Transverse colon (tissue), 4 donors: ENCODE results near the gene RNF26. TPM values are rescaled to one million over a fixed set of nuclear protein-coding genes. Genes with fewer than 3 reads are reported as not detected.

Source experiments
- DNase-seq: peaks from one replicate; pipeline ENCODE4 v3.0.0-alpha.2; 2019
- H3K27ac ChIP-seq, 4 donors: fragments of 200-600 bp; sonication (generic); 2 replicates each; pipeline ENCODE4 v1.5.1; 2016 to 2018; ENCODE audit warnings: inconsistent platforms in 4 of 4
- H3K27me3 ChIP-seq: fragments of 200-600 bp; sonication (generic); 2 replicates; pipeline ENCODE4 v1.5.1; 2017; ENCODE audit warnings: inconsistent platforms
- H3K36me3 ChIP-seq, 4 donors: fragments of 200-600 bp; sonication (generic); 2 replicates each; pipeline ENCODE4 v1.5.1; 2017 to 2019; ENCODE audit warnings: inconsistent platforms in 4 of 4
- H3K4me1 ChIP-seq, 4 donors: fragments of 200-600 bp; sonication (generic); 2 replicates each; pipeline ENCODE4 v1.5.1; 2017 to 2020; ENCODE audit warnings: inconsistent platforms in 4 of 4
- H3K4me3 ChIP-seq, 4 donors: fragments of 200-600 bp; sonication (generic); 1 replicate in 1 of 4; 2 replicates in 3 of 4; pipeline versions ENCODE4 v1.5.1 to v1.6.1; 2017 to 2019; ENCODE audit warnings: inconsistent platforms in 4 of 4
- H3K9me3 ChIP-seq, 2 donors: fragments of 200-600 bp; sonication (generic); 2 replicates each; pipeline ENCODE4 v1.5.1; 2017 to 2019; ENCODE audit warnings: inconsistent platforms in 2 of 2
- EP300 ChIP-seq: sonication (generic); formaldehyde crosslinking; IDR thresholded peaks from one replicate; pipeline ENCODE4 v1.6.1; 2017; ENCODE audit warnings: antibody characterized with exemption, low read depth
- POLR2A ChIP-seq: fragments of 450-650 bp; IDR thresholded peaks from one replicate; pipeline ENCODE4 v1.6.1; 2016; ENCODE audit warnings: antibody characterized with exemption, mild to moderate bottlenecking, moderate library complexity
- POLR2AphosphoS5 ChIP-seq, 3 donors: sonication (generic); formaldehyde crosslinking; IDR thresholded peaks; one replicate each; pipeline ENCODE4 v1.6.1; 2016; ENCODE audit warnings: antibody characterized with exemption in 3 of 3
- WGBS, 2 donors: methylation state at CpG; one replicate each; pipeline ENCODE4 v1.1.5; 2018; ENCODE audit warnings: low coverage in 1 of 2; 5-methylcytosine and 5-hydroxymethylcytosine counted together
- in situ Hi-C, 4 donors: fragments of 200-750 bp; cut with MboI; loops; one replicate each; pipeline versions ENCODE4 v1.15.0 to v1.15.1; 2017; ENCODE audit warnings: low sequenced_read_pairs in 3 of 4, low pct_ligation_motif_present in 1 of 4, low pct_unique_long_range_greater_than_20kb in 1 of 4
- intact Hi-C: fragments of 100-400 bp; cut with DNase I; formaldehyde crosslinking; loops from one replicate; pipeline ENCODE4 v1.15.1; 2023; ENCODE audit warnings: low total_unique reads
- total RNA-seq, 4 donors: library from RNA; depleted of rRNA; stranded (reverse); fragments of >200 nt; gene quantifications; one replicate each; pipeline ENCODE4 v1.1.0, GENCODE V29; 2016
- TF ChIP-seq, protein P1 (sequence below), 5 experiments: fragments of 200-600 bp in 3 of 5; fragments of 450-650 bp in 2 of 5; sonication (generic) in 3 of 5; IDR thresholded peaks; 1 replicate in 2 of 5; 2 replicates in 3 of 5; pipeline ENCODE4 v1.5.1; 2016 to 2017; ENCODE audit warnings: antibody characterized with exemption in 5 of 5, inconsistent platforms in 3 of 5, mild to moderate bottlenecking in 2 of 5, moderate library complexity in 1 of 5

The RNF26 gene
- total RNA-seq, 4 donors from 2014 or later = 10.0 to 27.3 (median 13.9) TPM

DNA sequence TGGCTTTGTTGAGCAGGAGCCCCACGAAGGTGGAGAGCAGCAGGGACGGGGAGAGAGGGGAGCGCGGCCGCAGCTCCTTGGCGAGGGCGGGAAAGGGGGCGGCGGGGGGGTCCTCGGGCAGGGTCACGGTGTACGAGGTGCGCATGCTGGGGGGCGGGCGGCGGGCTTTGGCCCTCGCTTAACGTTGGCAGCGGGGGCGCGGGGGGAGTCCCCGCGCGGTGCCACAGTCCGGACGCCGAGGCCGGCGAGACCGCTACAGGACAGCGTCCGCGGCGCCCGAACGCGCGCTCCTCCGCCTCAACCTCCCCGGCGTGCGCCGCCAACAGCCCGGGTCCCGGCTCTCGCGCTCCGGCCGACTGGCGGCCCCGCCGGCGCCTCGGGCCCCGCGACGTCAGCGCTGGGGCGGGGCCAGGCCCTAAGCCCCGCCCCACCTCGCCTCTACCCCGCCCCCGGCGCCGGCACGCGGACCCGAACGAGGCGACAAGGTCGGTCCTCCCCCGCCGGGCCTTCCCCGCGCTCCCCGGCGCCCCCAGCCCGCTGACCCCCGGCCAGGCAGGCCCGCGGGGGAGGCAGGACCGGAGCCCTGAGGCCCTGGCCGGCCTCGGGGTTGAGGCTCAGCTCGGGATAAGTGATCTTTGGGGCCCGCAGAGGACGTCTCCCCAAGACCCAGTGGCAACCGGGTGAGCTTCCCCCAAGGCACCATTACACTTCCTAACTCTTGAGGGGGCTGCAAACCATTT is 29.7 kb downstream of the RNF26 start:
- peaks cover 43 to 77% (median 67%) of the 10 kb centered on the region in 4 donors for H3K4me1 ChIP-seq
- peak in 1 of 3 donors; percentile 46 for TF ChIP-seq POLR2AphosphoS5 (IDR thresholded peaks at IDR 0.05)
- no peak for TF ChIP-seq POLR2A
- TF ChIP-seq, protein P1, sequence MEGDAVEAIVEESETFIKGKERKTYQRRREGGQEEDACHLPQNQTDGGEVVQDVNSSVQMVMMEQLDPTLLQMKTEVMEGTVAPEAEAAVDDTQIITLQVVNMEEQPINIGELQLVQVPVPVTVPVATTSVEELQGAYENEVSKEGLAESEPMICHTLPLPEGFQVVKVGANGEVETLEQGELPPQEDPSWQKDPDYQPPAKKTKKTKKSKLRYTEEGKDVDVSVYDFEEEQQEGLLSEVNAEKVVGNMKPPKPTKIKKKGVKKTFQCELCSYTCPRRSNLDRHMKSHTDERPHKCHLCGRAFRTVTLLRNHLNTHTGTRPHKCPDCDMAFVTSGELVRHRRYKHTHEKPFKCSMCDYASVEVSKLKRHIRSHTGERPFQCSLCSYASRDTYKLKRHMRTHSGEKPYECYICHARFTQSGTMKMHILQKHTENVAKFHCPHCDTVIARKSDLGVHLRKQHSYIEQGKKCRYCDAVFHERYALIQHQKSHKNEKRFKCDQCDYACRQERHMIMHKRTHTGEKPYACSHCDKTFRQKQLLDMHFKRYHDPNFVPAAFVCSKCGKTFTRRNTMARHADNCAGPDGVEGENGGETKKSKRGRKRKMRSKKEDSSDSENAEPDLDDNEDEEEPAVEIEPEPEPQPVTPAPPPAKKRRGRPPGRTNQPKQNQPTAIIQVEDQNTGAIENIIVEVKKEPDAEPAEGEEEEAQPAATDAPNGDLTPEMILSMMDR (IDR thresholded peaks at IDR 0.05) = no peak
- no peak for TF ChIP-seq EP300
- no peaks in the 10 kb centered on the region for H3K36me3 ChIP-seq
- H3K9me3 ChIP-seq = no peaks in the 10 kb centered on the region
- in situ Hi-C loops = no loop called here
- H3K27me3 ChIP-seq = peaks cover 14% of the 10 kb centered on the region
- H3K27ac ChIP-seq = peak overlapping the region; percentile 80 to 88 (median 86)
- peak; percentile 68 for DNase-seq
- intact Hi-C loops = no loop called here
- WGBS, 2 donors = 6% methylated on average over 50 of the region's 88 CpGs; no CpG with 5 or more reads in 1 of the 2 donors
- peak overlapping the region; percentile 40 to 61 (median 46) for H3K4me3 ChIP-seq

DNA sequence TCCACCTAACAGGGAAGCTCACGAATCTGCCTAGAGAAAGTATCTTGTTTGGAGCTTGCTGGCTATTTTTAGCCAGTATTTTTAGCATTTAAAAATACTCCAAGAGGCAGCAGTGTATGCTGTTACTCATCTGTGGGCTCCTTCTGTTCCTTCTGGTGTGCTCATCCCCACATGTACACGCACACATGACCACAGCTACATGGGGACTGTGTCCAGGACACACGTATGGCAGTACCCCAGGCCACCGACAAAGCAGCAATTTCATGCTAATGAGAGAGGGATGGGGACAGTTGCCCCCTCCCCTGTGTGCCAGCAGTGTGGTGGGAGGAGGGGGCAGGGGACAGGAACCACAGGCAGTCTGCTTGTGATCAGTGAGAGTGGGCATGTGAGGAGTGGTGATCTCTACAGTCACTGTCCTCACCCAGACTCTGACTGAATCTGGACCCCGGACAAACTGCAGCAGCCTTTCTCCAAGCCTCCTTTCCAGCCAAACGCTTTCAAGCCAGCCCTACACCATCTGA is 30.8 kb downstream of the RNF26 start:
- H3K9me3 ChIP-seq = no peaks in the 10 kb centered on the region
- H3K4me1 ChIP-seq = peaks cover 51 to 87% (median 78%) of the 10 kb centered on the region in 4 donors
- no peak for DNase-seq
- in situ Hi-C loops (no loop called here), intact Hi-C loops (no loop called here)
- 66% methylated on average over 6 of the region's 6 CpGs; no CpG with 5 or more reads in 1 of the 2 donors for whole genome bisulfite sequencing, 2 donors
- no peaks in the 10 kb centered on the region for H3K36me3 ChIP-seq
- no peak overlapping the region for H3K4me3 ChIP-seq
- no peak for TF ChIP-seq EP300
- TF ChIP-seq POLR2A = no peak
- no peak for TF ChIP-seq POLR2AphosphoS5 (IDR thresholded peaks at IDR 0.05)
- TF ChIP-seq, protein P1 (IDR thresholded peaks at IDR 0.05) = no peak
- H3K27me3 ChIP-seq = peaks cover 14% of the 10 kb centered on the region
- H3K27ac ChIP-seq = peak overlapping the region; percentile 80 to 88 (median 86)

DNA sequence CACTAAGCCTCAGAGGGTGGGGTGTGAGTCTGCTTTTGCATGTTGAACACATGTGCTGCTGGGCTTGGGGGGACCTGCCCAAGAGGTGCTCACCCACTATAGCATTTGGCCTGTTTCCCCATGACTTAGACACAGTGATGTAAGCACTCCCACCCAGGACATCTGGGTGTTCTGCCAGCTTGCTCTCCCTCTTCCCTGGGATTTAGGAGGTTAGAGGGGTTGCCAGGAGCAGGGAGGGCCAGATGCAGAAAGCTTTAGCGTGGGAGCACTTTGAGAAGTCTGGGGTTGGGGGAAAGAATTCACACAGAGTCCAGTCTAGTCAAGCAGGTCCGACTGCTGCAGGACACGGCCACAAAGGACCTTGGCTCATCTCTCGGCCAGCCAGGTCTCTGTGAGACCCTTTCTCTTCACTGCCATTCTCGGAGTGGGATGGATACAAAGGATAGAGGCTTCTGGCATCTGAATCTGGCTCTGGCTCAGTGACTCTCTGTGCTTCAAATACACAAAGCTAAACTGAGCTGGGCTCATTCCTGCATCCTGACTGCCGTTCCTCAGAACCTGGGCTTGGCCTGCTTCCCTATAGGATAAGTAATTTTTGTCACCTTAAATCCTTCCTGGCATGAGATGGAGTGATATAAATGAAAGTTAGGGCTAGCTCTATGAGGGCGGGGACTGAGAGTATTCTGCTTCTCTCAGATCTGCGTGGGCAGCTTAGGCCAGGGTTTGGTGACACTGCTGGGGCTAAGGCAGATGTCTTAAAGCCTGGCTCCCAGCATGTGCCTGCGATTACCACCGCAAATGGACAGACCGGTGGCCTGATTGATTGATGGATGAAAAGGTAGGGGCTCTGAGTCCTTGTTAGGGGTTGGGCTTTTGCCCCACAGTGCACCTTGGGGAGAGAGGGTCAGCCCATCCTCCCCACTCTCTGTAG is 32.6 kb downstream of the RNF26 start:
- Histone ChIP-seq H3K27ac (peak overlapping the region; percentile 80 to 88 (median 86)), H3K36me3 (no peaks in the 10 kb centered on the region), H3K27me3 (peaks cover 14% of the 10 kb centered on the region), H3K4me3 (no peak overlapping the region), H3K4me1 (peaks cover 47 to 88% (median 83%) of the 10 kb centered on the region in 4 donors), H3K9me3 (no peaks in the 10 kb centered on the region)
- no peak for DNase-seq
- WGBS, 2 donors = 77 to 96% methylated on average over 4 to 11 of the region's 11 CpGs
- in situ Hi-C loops = no loop called here
- no peak for TF ChIP-seq POLR2AphosphoS5 (IDR thresholded peaks at IDR 0.05)
- TF ChIP-seq POLR2A = no peak
- TF ChIP-seq EP300 = no peak
- intact Hi-C loops = no loop called here

DNA sequence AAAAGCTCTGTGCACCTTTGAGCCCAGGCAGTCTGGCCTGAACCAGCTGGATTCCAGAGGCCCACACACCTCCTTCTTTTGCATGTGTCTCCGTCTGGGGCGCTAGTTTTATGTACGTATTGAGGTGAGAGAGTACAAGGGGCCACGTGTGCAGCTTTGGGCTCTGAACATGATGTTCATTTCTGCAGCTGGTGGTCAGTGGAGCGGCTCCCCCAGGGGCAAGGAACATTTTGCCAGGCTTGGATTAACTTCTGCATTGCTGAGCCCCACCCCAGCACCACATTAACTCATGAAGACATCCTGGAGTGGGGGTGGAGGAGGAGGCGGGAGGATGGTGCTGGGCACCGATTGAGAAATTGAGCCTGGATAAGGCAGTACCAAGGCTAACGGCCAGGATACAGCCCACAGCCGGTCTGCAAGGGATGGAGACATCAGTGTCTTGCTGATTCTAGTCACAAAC is 33.4 kb downstream of the RNF26 start:
- intact Hi-C loops (no loop called here), in situ Hi-C loops (no loop called here)
- H3K36me3 ChIP-seq = no peaks in the 10 kb centered on the region
- no peaks in the 10 kb centered on the region for H3K9me3 ChIP-seq
- TF ChIP-seq EP300 = no peak
- TF ChIP-seq, protein P1 (IDR thresholded peaks at IDR 0.05) = no peak
- TF ChIP-seq POLR2AphosphoS5 (IDR thresholded peaks at IDR 0.05) = no peak
- TF ChIP-seq POLR2A = no peak
- 52% methylated on average over 8 of the region's 9 CpGs; no CpG with 5 or more reads in 1 of the 2 donors for WGBS, 2 donors
- H3K27me3 ChIP-seq = peaks cover 14% of the 10 kb centered on the region
- no peak for DNase-seq
- peak overlapping the region; percentile 80 to 88 (median 86) for H3K27ac ChIP-seq
- H3K4me3 ChIP-seq = no peak overlapping the region
- peaks cover 47 to 83% (median 80%) of the 10 kb centered on the region in 4 donors for H3K4me1 ChIP-seq
